Stimulated activated CD8-positive, alpha-beta memory T cell treated with anti-CD3 and anti-CD28 coated beads, Interleukin-12 subunit alpha, Interleukin-12 subunit beta, amount 100 ng/mL, for 1 hour (primary cell): ENCODE measurements around the gene CES2.

Experiments
- DNase-seq: peaks from one replicate; pipeline ENCODE4 v3.0.0-alpha.2; 2020; ENCODE audit warnings: low read depth

CES2 gene

DNA sequence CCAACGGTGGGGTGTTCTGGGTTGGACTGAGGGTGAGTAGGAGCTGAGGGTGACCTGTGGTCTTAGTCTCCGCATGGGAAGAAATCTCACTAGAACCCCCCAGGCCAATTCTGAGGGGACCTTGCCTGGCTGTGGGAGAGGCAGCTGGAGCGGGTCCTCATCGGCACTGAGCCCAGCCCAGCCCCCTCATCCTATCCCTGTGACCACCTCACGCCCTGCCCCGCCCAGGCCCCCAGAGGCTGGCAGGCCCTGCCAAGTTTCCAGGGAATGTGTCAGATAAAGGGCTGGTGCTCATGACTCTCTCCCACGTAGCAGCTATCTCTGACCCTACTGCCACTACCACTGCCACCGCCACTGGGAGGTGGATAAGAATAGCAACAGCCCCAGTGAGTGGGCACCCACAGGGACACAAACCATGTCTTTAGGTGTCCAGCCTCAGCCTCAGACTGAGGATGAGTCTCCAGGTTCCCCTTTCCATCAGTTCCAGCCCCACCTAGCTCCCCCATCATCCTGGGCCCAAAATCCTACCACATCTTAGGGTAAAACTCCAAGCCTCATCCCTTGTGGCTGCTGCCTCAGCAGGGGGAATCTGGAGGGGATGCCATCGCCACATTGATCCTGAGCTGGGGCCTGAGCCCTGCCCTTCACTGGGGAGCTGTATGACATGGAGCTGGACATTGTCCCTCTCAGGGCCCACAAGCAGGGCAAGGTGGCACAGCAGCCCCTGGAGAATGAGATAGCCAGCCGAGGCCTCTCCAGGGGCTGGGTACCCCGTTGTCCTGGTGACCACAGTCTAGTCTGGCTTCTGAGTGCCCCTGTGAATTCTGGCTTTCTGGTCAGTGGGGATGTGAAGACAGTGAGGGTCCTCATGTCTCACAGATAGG lies 31.5 kb upstream of the CES2 start:
- DNase-seq = no peak

DNA sequence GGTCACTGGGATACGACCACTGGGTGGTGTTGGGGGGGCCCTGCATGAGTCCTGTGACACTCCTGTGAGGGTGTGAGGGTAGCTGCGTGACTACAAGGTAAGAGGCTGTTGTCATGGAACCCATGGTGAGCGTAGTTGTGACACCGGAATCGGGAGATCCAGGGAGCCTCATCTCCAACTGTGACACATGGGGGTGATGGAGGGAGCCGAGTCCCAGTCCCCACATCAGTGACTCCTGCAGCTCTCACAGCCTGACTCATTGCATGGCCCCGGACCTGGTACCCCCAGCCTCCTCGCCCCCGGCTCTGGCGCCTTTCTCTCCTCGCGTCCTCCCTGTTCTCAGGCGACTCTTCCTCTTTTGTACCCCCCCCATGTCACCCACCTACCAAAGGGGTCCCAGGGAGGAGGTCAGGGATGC lies 30.9 kb upstream of the CES2 start:
- DNase-seq = no peak

DNA sequence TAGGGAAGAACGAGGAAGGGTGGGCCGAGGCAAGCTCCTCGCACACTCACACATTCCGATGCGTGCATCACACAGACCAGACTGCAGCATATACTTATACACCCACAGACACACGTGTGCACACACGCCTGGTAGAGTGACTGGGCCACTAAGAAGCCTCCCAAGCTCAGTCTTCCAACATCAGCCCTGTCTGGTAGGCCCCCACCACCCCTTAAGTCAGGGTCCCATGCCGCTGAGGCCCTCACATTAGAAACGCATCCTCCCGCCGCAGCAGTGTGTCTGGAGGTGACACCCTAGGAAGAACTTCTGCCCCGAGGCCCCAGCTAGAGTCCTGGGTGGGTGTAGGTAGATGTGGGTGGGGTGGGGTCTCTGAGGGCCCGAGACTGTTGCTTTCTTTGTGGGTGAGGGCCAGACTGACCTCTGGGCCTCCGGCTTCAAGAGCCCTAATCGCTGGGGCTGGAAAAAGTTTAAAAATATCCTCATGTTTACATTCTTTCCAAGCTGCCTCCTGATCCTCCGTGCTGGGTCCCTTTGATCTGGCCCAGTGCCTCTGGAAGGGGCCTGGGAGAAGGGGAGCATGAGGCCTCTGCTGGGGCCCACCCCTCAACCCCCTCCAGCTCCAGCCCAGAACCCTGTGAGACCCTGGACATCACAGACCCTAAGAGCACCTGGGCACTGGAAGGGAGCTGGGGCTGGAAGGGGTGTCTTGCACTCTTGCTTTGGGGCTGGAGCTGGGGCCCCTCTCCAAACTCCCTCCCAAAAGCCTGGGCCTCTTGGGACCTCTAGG lies 30.3 kb upstream of the CES2 start:
- DNase-seq = no peak

- no peak for DNase-seq
Measured at GRCh38 chr16:66905633-66906539, 29.4 kb upstream of the CES2 start.

DNA sequence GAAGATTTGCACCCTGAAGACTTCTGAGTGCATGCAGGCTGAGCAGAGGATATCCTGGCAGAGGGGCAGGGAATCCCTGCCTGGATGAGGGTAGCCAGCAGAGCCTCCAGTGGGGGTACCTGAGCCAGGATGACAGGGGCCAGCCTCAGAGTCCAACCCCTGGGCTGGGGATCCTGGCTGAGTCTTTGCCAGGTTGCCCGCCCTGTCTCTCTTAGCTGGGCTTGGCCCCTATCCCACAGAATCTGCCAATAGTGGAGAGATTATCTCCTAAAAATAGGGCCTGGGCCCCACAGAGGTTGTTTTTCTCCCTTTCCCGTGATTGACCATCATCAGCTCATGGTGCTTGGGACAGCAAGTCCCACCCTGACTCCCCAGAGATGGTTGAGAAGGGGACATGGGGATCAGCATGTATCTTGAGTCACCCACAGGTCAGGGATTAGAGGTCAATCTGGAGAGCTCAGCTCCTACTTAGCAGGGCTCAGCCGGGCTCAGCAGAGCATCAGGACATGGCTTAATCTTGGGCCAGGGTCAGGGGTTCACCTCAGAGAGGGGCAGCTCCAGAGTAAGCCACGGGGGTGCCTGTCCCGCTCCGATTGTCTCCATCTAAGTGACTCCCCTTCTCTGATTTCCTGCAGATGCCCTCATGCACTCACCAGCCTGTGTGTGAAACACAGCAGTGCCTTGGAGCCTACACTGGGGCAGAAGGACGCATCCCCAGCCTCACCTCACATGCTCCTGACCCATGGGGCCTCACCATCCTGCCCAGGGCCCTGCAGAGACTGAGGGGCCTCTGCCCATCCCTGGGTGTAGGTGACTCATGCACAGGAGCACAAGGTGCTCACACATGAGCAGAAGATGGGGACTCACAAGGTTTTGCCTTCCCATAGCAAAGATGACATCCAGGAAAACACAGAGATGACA lies 28.1 kb upstream of the CES2 start:
- DNase-seq = no peak

DNA sequence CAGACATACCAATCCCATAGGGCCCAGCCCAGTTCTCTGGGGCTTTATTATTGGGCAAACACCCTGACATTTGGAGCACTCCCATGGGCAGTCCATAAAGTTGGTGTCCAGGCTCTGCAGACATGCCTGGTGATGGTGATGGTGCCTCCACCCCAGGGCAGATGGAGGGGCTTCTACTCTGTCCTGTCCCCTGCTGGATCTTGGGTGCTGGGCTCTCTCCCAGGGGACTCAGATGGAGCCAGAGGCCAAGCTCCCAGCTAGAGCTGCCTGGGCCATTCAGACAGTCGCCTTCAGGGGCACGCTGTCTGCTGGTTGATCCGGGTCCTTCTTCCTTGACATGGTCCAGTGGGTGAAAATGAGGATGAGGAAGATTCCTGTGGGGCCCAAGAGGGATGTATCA lies 27.2 kb upstream of the CES2 start:
- no peak for DNase-seq

DNA sequence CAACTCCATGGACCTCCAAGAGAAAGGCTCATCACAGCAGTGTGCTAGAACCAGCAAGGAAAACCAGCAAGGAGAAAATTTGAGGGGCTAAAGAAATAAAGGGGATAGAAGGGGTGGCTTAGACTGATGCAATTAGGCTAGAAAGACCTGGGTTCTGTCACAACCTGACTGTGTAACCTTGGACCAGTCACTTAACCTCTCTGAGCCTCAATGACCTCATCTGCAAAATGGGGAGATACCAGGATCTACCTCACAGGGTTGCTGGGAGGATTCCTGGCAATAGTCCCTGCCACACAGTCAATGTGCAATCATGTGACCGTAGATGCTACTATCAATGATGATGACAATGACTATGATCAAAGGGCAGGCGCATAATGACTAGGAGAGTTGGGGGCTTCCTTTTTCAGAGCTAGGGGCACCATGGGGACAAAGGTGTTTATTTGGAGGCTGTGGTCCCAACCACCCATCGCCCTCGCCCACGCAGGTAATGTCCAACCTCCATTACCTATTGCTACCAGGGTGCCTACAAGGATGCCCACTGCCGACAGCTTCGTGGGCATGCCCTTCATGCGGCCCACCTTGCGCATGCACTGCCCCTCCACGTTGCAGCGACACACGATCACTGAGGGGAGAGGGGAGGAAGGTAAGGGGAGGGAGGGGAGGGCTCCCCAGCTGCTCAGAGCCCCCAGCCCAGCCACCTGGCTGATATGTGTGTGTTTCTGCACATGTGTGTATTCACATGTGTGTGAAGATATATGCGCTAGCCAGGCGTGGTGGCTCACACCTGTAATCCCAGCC lies 26.4 kb upstream of the CES2 start:
- no peak for DNase-seq

GRCh38 chr16:66910175-66910940 lies 25.0 kb upstream of the CES2 start:
- DNase-seq = no peak

- no peak for DNase-seq
Measured at GRCh38 chr16:66911112-66911511, 24.2 kb upstream of the CES2 start.

DNA sequence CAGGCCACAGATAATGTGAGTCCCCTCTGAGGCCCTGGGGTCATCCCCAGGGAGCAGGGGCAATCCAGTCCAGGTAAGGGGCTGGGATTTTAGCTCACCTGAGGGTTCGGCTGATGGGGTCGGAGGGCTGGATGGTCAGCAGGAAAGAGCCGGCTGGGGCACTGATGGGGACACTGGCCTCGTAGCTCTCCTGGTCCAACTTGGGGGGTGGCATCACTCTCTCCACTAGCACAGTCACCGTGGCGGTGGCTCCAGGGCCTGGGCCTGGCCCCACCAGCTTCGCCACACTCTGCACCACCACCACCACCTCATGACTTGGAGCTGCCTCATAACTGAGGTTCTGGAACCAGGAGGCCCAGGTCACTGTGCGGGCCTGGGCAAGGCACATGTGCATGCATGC lies 23.5 kb upstream of the CES2 start:
- no peak for DNase-seq

GRCh38 chr16:66913081-66913480 lies 22.2 kb upstream of the CES2 start:
- no peak for DNase-seq

GRCh38 chr16:66913711-66914110 lies 21.6 kb upstream of the CES2 start:
- DNase-seq = no peak

DNA sequence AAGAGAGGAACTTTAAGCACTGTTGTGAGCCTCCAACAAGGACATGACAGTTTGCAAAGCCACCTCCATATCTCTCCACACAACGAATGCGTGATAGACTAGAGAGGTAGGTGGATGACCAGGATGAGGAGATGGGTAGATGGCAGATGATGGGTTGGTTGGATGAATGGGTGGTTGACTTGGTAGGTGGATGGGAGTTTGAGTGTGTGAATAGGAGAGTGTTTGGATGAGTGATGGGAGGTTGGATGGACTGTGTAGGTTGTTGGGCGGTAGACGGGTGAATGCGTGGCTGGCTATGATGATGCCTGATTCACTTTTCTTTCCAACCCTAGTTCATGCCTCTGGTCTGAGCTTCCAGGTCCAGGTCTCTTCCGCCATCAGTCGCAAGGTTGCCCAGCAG lies 20.8 kb upstream of the CES2 start:
- no peak for DNase-seq

DNA sequence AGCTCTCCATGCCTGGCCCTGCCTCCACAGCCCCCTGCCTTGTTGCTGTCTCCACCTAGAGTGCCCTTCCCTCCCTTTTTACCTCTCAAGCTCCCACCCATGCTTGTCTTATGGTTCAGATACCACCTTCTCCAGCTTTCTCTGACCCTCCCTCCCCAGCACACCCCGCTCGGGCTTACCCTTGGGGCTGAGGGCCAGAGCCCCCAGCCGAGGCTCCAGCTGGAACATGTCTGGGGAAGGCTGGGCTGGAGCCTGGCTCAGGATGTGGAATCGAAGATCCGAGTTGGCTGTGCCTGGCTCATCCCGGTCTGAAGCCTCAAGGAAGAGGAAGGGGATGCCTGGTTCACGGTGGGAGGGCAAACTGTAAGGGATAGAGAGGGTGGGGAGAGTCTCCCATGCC lies 20.3 kb upstream of the CES2 start:
- no peak for DNase-seq

- no peak for DNase-seq
Measured at GRCh38 chr16:66916518-66916917, 18.8 kb upstream of the CES2 start.

GRCh38 chr16:66917741-66918140 lies 17.6 kb upstream of the CES2 start:
- no peak for DNase-seq

- DNase-seq = no peak
Measured at GRCh38 chr16:66918355-66918754, 17.0 kb upstream of the CES2 start.

DNA sequence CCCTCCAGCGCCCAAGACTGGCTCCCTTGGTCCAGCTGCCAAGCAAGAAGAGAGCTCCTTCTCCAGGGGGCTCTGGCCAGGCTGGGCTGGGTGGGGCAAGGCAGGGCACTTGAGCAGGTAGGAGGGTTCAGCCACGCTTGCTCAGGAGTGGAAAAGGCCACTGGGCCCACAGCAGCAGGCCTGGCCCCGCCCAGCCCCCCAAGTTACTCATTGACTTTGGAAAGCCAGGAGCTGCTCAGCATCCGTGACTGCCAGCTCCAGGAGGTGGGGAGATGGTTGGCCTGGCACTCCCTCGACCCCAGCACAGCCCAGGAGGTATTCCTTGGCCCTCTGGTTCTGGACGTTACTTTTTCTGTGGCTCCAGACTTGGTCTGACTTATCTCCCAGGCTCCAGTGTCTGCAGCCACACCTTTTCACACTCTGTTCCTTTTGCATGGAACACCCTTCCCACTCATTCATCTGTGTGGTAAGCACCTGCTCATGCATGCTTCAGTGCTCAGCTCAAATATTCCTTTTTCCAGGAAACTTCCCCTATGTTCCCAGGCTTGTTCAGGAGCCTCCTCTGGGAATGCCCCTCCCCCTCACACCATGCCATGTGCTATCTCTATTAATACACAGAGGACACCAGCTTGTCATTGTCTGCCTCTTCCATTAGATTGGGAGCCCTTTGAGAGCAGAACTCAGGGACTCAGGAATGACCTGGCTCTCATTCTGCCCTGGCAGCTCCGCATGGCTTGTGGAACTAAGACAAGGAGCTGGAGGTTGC lies 16.3 kb upstream of the CES2 start, which contains the start of gene CDH16:
Gene CDH16, minus strand, starts transcription at position 83 of the 766 bp plus-strand sequence. CDS start 820 bp downstream, outside the sequence.
- no peak for DNase-seq
